GM19240 (cell line): Measurements from ENCODE around the gene HOXA1.

ENCODE experiments used
- DNase-seq: peaks from one replicate; pipeline ENCODE4 v3.0.0; 2011; ENCODE audit warnings: low spot score; ENCODE audit not compliant: insufficient read length

Gene HOXA1

DNA sequence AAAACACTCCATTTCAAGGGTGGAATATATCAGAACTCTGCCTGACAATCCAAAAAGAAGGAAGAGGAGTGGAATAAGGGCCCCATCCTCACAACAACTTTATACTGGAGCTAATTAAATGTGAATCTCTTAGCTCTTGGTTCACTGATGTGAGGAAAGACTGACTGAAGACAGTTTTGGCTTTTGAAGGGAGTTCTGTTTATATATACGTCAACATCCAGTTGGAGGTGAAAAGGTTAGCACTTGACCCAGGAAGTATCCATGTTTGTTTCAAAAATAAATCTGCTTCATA lies 3.0 kb downstream of the HOXA1 start:
- DNase-seq = no peak

DNA sequence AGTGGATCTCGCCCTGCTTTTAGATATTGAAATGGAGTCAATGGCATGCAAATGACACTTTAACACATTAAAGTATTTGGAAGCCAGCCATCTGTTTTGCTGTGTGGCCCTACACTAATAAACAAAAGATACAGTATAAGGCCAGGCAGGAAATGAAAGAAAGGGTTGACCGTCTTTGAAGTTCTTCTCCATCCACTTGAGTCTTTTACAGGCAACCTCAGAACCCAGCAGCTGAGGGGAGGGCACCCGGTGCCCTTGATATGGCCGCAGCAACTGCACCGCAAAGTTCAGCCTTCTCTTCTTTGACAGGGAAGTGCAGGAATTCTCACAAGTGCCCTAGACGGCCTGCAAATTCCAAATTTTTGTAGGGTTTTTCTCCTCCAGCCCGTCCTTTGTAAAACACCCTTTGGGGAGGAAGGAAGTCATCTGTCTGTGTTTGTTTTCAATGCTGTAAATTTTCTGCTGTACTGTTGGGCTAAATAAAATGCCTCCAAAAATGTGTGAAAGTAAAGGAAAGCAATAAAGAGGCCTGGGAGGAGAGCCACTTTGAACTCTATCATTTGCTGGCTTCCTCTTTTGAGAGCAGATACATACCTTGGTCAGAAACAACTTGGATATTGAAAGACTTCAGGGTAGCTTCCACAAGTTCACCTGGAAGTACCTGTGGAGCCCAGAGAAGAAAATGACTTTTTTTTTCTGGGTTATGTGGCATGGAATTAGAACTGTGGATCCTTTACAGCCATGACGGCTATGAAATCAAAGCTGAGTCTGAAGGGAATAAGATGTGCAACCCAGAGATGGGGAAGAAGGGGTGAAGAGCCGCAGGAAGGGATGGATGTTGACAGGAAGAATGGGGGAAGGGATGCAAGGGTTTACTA lies 3.6 kb downstream of the HOXA1 start:
- no peak for DNase-seq

DNA sequence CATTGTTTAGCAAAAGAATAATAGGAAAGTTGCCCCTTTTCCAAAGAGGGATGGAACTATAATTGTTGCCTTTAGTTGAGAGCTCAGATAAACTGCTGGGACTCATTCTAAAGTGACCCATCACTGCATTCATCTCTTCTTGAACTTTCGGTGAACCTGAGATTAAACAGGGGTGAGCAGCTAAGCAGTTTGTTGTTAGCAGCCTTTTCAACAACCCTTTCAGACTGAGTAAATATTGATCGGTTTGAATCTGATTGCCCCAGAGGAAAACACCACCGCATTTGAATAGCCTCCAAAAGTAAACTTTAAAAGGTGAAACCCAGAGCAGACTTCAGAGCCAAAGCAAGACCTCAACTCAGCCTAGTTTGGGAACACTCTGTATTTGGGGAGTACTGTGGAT lies 4.7 kb downstream of the HOXA1 start:
- no peak for DNase-seq

DNA sequence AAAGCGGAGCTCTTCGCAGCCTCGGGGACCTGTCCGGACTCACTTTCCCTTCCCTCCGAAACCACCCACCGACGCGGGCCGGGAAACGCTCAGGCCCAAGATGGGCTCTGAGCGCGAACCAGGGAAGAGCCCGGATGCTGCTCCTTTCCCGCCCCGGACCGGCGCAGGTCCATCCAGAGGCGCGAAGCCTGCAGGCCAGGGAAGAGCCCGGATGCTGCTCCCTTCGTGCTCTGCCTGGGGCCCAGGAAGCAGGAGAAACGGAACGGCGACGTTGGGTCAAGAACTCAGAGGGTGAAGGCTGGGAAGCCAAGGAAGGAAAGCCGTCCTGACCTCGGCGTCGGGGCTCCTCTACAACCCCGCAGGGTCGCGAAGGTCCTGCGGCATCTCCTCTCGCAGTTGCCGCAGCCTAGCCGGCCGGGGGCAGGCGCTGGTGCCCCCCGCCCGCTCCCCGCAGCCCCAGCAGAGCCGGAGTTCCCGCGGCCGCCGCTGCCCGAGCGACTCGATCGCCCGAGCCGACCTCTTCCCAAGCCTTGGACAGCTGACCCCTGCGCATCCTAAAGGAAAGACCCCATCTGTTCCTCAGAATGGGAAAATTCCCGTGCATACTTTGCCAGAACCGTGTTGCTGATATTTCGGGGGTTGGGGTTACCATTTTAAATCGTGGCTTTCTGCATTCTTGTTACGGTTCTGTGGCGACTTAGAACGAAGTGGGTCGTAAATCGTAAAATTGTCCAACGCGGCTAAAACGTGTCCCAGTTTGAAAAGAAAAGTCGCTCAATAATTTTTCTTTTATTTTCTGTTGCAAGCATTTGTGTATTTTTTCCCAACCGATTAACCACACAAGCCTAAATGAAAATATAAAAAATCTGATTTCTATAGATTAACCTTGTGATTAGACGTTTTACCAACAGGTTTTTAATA lies 7.5 kb downstream of the HOXA1 start:
- DNase-seq = no peak

DNA sequence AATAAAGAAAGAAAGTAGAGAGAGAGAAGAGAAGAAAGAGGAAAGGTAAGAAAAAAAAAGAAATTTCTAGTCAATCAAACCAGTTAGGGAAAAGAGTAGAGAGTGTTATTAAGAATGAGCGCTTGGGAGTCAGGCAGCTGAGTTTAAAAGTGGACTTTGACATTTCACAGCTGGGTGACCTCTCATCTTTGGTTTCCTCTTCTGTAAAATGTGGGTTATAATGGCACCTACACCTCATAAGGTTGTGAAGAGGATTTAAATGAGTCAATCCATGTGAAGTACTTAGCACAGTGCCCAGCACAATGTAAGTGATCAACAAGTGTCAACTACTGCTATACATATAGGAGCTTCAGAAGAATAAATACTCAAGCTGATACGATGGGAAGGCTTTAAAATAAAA lies 12.2 kb downstream of the HOXA1 start:
- DNase-seq = no peak

DNA sequence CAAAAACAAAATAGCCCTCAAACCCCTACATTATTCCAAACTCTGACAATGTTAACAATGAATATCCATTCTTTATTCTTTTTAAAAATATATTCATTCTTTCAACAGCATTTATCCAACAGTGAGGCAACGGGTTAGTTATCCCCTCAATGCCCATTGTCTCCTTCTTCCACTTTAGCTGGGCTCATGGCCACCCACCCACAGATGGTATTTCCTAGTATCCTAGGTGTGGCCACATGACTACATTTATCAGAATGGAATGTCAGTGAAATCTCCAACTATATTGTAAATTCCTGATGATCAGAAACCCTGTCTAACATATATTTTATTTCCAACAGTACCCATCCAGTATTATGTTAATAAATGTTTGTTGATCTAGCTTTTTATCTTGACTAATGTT lies 13.6 kb downstream of the HOXA1 start:
- no peak for DNase-seq

DNA sequence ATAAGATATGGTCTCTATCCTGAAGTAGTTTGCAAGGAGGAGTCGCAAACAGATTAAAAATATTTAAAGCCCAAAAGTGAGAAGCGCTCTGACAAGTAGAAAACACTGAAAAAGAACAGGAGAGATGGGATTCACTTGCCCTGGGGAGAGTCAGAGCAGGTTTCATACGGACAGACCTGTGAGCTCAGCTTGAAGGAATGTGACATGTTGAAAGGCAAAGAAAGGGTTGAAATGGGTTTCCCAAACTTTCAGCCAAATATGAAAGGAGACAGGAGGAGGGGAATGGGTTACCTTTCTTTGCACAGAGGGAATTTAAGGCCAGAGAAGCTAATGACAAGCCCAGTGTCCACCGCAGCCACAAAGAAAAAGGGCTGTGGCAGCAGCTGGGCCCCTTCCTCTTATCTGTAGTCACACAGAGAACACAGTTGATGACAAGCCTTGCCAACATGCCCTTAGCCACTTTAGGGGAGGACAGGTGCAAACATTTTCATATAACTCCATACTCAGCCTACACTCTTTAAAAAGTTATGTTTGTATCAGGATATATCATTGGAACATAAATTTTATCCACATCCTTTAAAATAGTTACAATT lies 14.9 kb downstream of the HOXA1 start:
- no peak for DNase-seq

DNA sequence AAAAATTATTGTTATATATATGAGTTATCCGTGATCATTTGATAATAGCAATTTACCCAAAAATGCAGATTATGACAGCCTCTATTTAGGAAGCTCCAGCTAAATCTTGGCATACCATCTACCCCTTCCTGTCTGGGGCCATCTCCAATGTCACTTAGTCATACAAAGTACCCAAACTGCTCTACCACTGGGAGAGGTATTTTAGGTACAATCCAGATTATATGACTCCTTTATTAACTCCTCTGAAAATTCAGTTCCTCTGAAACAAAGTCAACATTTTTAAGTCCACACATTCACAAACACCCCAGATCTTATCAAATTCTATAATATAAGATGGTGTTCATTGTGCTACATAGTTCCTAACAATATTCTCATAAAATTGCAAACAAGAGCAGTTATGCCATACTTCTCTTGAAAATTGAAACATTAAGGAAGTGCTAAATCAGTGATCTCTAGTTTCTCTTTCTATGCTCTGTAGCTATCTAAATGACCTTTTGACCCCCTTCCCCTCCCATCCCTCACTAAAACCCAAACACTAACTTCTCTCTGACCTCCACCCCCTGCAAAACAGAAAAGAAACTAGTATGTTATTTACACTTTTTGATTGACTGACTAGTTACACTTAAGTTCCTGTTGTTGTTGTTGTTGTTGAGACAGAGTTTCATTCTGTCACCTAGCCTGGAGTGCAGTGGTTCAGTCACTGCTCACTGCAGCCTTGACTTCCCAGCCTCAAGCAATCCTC lies 16.4 kb downstream of the HOXA1 start:
- DNase-seq = no peak

DNA sequence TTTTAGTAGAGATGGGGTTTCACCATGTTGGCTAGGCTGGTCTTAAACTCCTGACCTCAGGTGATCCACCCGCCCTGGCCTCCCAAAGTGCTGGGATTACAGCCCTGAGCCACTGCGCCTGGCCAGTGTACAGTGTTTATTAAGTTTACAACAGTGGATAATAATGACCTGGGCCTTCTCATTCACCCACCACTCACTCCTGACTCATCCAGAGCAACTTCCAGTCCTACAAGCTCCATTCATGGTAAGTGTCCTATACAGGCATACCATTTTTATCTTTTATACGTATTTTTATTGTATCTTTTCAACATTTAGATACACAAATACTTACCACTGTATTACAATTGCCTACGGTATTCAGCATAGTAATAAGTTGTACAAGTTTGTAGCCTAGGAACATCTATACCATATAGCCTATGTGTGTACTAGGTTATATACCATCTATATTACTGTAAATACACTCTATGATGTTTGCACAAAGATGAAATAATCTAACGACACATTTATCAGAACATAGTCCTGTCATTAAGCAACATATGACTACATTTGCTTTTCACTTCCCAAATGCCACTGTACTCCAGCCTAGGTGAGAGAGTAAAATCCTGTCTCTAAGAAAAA lies 17.1 kb downstream of the HOXA1 start:
- no peak for DNase-seq

DNA sequence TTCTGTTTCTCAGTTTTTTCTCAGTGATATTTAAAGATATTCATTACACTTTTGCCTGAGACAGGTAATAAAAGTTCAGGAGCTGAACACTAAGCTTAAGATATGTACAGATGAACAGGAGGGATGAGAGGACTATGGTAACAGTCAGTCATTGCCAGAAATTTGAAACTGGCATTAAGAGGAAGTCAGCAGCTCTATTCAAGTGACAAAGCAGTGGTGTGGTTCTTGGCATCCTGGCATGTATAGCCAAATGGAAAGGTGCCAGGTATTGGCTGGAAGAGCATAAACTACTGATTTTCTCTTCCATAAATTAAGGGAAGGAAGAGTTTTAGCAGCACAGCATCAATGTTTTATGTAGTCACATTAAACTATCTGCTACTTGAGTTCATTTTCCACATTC lies 22.7 kb downstream of the HOXA1 start:
- no peak for DNase-seq

DNA sequence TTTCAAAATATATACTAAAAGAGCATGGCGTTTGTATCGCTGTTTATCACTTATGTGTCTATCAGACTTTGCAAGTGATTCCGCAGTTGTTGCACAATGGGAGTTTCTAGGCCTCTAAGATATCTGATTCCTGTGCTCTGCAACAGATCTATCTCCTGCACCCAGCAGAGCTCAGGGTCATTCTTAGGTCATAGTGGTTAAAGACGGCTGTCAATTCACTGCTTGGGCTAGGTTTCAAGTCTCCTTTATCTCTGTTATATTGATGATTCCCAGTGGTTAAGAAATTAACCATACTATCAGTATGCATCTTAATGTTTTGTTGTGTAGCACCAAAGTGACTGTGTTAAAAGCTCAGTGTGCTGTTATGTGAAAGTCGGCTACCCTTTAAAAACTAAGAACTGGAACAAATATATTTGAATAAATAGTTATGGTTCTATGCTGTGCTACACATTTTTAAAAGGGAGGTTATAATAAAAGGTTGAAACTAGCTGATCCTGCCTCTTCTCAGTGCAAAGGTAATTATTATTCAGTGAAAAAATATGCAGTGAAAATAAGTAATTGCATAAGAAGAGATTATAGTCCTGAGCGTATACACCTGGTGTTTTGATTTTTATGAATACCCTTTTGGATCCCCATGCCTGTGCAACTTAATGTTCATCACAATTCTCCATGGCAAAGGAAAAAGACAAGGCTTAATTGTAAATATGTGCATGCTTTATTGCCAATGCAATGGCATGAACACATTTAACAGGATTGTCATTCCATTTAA lies 24.0 kb downstream of the HOXA1 start:
- no peak for DNase-seq

DNA sequence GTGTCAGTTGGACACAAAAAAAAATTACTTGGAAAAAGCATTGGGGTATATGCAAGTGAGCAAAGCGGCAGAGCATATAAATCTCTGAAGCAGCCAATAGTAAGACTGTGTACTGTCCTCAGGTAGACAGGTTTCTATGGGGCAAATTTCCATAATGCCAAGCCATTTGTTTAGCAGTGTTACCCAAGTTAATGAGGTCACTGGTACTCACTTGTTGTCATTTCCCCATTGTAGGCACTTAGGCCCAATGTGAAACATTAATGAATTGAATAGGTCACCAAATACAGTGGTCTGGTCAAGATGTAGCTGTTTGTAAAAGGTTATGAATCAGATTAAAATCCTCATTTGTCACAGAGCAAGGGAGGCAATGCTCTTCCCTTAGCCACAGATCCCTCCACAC lies 27.5 kb downstream of the HOXA1 start:
- DNase-seq = no peak

DNA sequence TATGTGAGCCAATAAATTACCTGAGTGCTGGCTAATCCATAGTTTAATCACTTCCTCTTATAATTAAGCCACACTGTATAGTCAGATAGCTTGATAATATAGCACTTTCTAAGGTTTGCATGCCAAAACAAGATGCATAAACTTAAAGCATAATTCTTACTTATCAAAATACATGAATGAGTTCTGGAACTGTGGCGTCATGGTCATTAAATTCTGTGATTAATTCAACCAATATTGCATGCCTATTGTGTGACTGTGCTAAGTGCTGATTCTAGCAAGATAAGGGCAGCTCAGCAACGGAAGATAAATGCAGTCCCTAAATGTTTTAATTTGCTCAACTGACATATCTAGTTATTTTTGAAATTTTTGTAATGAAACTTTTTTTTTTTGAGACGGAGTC lies 29.7 kb downstream of the HOXA1 start:
- no peak for DNase-seq

DNA sequence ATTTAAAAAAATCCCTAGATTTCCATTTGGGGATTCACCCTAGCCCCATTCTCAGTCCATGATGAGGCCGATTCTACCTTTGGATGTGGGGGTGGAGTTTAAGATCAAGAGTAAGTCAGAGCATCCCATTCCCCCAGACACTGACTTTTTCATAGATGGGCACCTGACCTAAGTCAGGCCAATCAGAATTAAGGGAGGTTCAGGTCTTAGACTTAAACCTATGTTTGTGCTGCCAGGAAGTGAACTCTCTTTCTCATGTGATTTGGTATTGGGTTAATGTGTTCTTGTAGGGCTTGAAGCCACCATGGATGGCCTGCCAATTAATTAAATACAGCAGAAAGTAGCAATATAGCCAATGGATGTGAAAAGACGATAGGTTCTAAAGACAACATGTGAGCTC lies 30.1 kb downstream of the HOXA1 start:
- no peak for DNase-seq

DNA sequence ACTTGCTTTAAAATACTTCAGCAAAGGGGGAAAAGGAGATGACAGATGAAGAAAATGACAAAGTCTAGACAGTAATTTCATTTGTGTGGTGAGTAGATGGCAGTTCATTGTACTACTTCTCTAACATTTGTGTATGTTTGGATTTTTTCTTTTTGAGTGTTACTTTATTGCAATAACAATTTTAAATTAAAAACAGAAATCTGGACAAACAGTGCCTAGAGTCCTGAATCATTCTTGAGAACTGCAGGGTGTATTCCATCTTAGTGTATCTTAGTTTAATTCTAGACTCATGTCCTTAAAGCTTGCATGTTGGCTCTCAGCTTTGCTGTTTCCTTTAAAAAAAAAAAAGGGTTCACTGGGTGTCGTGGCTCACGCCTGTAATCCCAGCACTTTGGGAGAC lies 31.1 kb downstream of the HOXA1 start:
- no peak for DNase-seq

DNA sequence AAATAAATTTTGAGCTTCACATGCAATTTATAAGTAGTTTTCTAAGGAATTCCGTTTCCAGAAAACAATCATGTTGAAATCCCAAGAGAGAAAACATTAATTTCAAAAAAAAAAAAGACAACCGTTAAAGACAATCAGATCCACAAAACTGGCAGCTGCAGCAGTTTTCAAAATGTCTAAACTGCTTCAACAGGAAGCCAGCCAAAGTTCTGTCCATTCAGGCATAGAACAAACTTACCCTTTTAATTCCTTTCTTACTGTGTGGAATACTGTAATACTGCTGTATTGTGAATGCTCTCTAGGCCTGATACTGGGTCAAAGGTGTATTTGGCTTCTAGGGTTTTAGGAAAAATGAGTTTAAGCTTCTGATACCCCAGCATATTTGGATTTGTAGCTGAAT lies 31.6 kb downstream of the HOXA1 start:
- no peak for DNase-seq

DNA sequence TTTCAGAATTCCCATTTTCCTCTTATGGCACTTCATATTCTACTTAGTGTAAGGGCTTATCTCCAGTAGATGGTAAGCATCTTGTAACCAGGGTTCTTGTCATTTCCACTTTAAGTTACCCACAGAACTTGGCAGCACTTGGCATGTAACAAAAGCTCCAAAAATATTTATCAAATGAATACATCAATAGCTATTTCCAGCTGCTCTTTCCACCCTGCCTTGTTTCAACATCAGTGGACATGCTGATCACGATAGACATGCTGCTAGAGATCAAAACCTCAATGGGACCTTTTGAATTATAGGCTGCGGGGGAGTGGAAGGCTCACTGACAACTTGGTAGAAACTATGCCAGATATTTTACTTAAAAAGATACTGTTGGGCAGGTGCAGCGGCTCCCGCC lies 32.9 kb downstream of the HOXA1 start:
- DNase-seq = no peak

DNA sequence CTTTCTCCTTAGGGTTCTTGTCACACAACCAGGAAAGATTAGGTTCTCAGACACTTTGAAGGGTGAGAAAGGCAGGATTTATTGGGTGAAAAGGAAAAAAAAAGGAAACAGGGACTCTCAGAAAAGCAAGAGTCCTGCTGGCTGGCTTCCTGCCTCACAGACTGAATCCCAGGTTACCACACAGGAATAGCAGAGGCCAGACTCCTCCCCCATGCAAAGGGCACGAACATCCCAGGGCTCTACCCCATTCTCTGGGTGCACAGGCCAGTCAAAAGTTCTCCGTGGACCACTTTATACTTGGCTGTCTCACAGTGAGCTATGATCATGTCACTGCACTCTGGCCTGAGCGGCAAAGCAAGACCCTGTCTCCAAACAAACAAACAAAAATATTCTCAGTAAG lies 42.6 kb downstream of the HOXA1 start:
- no peak for DNase-seq

DNA sequence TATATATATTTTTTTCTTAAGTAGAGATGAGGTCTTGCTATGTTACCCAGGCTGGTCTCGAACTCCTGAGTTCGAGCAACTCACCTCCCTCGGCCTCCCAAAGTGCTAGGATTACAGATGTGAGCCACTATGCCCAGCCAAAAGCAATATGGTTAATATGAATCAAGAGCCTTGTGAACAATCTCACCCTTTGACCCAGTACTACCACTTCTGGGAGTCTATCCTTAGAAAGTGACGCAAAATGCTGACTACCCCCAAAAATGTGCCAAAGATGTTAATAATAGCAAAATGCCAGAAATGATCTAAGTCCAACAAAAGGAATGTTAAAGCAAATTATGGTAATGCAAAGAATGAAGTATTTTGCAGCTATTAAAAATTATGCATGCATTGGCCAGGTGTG lies 44.3 kb downstream of the HOXA1 start:
- DNase-seq = no peak

DNA sequence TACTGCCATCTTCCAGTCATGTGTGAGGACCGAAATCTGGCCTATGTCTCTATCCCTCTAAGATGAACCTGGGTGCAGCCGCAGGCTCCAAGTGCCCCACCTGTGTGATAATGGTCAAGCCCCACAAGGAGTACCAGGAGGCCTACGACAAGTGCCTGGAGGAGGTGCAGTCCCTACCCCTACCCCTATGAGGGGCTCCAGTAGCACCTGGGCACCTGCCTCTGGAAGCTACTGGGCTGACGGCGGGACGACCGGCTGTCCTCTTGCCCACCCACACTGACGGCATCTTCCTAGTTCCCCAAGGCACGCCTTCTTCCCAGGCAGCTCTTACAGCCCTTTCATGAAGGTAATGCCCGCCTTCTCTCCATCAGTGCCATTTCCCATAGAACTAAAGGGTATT lies 47.4 kb downstream of the HOXA1 start:
- no peak for DNase-seq
